Cardiac fibroblast (primary cell): ENCODE data around the gene PEX3.
"Not testable (repeated sequence)": the region's sequence is repeated elsewhere in the genome, so short reads cannot be mapped to it uniquely, and the experiment has no call there.

ENCODE experiments used
- DNase-seq, 2 donors: peaks; one replicate each; pipeline versions ENCODE4 v3.0.0 to v3.0.0-alpha.2; 2010; ENCODE audit warnings: low read depth in 2 of 2
- H3K4me3 ChIP-seq, 2 donors: replicated peaks in 1 of 2; 1 replicate in 1 of 2; 2 replicates in 1 of 2; pipeline ENCODE4 v1.5.1; 2011; ENCODE audit warnings: low read depth in 2 of 2, low read length in 2 of 2, mild to moderate bottlenecking in 2 of 2, moderate library complexity in 1 of 2
- CTCF ChIP-seq: IDR thresholded peaks from one replicate; pipeline ENCODE4 v1.5.1; 2011; ENCODE audit warnings: low read depth, mild to moderate bottlenecking, low read length, inconsistent platforms

Gene PEX3

DNA sequence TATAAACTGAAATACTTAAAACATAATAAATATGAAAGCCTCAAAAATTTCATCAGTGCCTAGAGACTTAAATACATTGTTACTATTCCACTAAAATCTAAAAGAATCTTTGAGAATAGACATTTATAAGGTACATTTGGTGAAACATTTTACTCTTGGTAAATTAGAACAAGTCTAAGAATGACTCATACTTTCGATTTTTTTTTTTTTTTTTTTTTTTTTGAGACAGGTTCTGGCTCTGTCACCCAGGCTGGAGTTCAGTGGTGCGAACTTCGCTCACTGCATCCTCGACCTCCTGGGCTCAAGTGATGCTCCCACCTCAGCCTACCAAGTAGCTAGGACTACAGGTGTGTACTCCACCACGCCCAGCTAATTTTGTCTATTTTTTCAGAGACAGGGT is 54.5 kb downstream of the PEX3 start:
- no peak for DNase-seq
- no peak for TF ChIP-seq CTCF
- H3K4me3 ChIP-seq, result no peak overlapping the region

GRCh38 chr6:143505537-143505936 is 54.9 kb downstream of the PEX3 start:
- H3K4me3 ChIP-seq, result no peak overlapping the region
- DNase-seq, result no peak
- no peak for TF ChIP-seq CTCF

GRCh38 chr6:143506199-143506598 is 55.6 kb downstream of the PEX3 start:
- no peak for DNase-seq
- H3K4me3 ChIP-seq, result no peak overlapping the region
- no peak for TF ChIP-seq CTCF

GRCh38 chr6:143506620-143507019 is 56.0 kb downstream of the PEX3 start:
- DNase-seq, result no peak
- no peak overlapping the region for H3K4me3 ChIP-seq
- no peak for TF ChIP-seq CTCF

DNA sequence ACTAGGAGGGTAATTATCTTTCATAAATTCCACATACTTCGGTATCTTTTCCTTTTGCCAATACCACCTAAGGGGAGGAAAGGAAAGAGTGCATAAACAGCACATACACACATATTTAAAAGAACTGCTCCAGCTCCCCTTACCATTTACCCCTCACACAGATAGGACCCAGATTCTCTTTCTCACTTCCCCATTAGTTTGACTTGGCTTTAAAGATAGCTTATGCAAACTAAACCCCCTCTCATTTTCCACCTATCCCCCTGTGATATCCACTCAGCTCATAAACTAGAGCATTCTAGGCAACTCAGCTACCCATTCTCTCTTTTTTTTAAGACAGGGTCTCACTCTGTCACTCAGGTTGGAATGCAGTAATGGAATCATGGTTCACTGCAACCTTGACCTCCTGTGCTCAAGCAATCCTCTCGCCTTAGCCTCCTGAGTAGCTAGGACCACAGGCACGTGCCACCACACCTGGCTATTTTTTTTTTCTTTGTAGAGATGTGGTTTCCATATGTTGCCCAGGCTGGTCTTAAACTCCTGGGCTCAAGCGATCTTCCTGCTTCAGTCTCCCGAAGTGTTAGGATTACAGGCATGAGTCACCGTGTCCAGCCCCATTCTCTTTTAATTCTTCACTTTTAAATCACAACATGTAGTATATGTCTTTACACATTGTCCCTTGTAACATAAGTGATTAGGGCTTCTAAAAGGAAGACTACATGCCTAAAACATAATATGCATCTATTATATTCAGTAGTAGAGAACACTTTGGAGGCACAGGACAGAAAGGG is 56.9 kb downstream of the PEX3 start:
- TF ChIP-seq CTCF, result no peak
- H3K4me3 ChIP-seq, result no peak overlapping the region
- no peak for DNase-seq

DNA sequence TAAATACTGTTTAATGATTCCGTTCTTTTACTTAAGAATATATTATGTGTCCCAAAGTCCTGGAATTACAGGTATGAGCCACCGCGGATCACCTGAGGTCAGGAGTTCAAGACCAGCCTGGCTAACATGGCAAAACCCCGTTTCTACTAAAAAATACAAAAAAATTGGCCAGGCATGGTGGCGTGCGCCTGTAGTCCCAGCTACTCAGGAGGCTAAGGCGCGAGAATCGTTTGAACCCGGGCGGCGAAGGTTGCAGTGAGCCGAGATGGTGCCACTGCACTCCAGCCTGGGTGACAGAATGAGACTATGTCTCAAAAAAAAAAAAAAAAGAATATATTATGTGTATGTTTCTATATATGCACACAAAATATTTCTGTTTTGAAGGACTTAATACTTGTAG is 59.7 kb downstream of the PEX3 start:
- not testable (repeated sequence) for DNase-seq
- H3K4me3 ChIP-seq, result peak overlapping the region; percentile 72 to 77

GRCh38 chr6:143510991-143511891 is 60.6 kb downstream of the PEX3 start, which contains the start of gene FUCA2:
Gene FUCA2, minus strand, starts transcription at chr6:143511720. Its CDS starts 86 bp downstream, at chr6:143511634.
- peak; percentile 93 for DNase-seq
- peak within 1 kb of the TSS; percentile 72 to 77 for H3K4me3 ChIP-seq
- TF ChIP-seq CTCF, result peak; percentile 6
